OCI-LY3 (cell line): ENCODE measurements around the gene PAX5.

Experiments
- H2AFZ ChIP-seq: fragments of 200-600, 300-600 bp; shearing (Covaris generic); 2 replicates; pipeline ENCODE4 v1.6.0; 2014; ENCODE audit warnings: antibody characterized with exemption, low read depth, low read length
- H3K27ac ChIP-seq: fragments of 200-600, 300-600 bp; sonication (generic); 2 replicates; pipeline ENCODE4 v1.5.1; 2014; ENCODE audit warnings: mild to moderate bottlenecking, low read length, moderate library complexity, mixed read lengths
- H3K27me3 ChIP-seq: fragments of 200-600, 300-600 bp; sonication (generic); 2 replicates; pipeline ENCODE4 v1.6.1; 2014; ENCODE audit warnings: low read depth, low read length, mixed read lengths
- H3K36me3 ChIP-seq: fragments of 200-600, 300-600 bp; sonication (generic); replicated peaks from 2 replicates; pipeline ENCODE3; 2014; ENCODE audit warnings: low read depth, low read length, mixed read lengths
- H3K4me1 ChIP-seq: fragments of 300-600, 200-600 bp; sonication (generic); 2 replicates; pipeline ENCODE4 v1.6.1; 2014; ENCODE audit warnings: low read length, mixed read lengths
- H3K4me2 ChIP-seq: fragments of 200-600, 300-600 bp; sonication (generic); 2 replicates; pipeline ENCODE4 v1.6.1; 2014; ENCODE audit warnings: low read length, mixed read lengths
- H3K4me3 ChIP-seq: fragments of 300-600, 200-600 bp; sonication (generic); 2 replicates; pipeline ENCODE4 v1.5.1; 2014; ENCODE audit warnings: antibody characterized with exemption, mild to moderate bottlenecking, low read length, moderate library complexity
- H3K79me2 ChIP-seq: fragments of 300-600, 200-600 bp; shearing (Covaris generic); 2 replicates; pipeline ENCODE4 v1.6.1; 2014; ENCODE audit warnings: mild to moderate bottlenecking, low read length, mixed read lengths
- H3K9ac ChIP-seq: fragments of 300-600, 200-600 bp; shearing (Covaris generic); 2 replicates; pipeline ENCODE4 v1.6.0; 2014; ENCODE audit warnings: mild to moderate bottlenecking, low read length, moderate library complexity
- H3K9me3 ChIP-seq: fragments of 200-600, 300-600 bp; shearing (Covaris generic); 2 replicates; pipeline ENCODE4 v1.6.1; 2014; ENCODE audit warnings: low read length, mixed read lengths; ENCODE audit not compliant: insufficient read depth
- H4K20me1 ChIP-seq: fragments of 200-600, 300-600 bp; sonication (generic); 2 replicates; pipeline ENCODE4 v1.6.1; 2016; ENCODE audit warnings: low read length, mixed read lengths; ENCODE audit not compliant: insufficient read depth
- EZH2phosphoT487 ChIP-seq: fragments of 200-600 bp; shearing (Covaris generic); IDR thresholded peaks from 2 replicates; pipeline ENCODE4 v1.6.1; 2018; ENCODE audit warnings: antibody characterized with exemption, mixed run types, low read depth
- TF ChIP-seq, protein P1 (sequence below): fragments of 200-600, 300-600 bp; sonication (generic); IDR thresholded peaks from 2 replicates; pipeline ENCODE4 v1.5.1; 2014; ENCODE audit warnings: antibody characterized with exemption, low read length, low read depth

The PAX5 gene

DNA sequence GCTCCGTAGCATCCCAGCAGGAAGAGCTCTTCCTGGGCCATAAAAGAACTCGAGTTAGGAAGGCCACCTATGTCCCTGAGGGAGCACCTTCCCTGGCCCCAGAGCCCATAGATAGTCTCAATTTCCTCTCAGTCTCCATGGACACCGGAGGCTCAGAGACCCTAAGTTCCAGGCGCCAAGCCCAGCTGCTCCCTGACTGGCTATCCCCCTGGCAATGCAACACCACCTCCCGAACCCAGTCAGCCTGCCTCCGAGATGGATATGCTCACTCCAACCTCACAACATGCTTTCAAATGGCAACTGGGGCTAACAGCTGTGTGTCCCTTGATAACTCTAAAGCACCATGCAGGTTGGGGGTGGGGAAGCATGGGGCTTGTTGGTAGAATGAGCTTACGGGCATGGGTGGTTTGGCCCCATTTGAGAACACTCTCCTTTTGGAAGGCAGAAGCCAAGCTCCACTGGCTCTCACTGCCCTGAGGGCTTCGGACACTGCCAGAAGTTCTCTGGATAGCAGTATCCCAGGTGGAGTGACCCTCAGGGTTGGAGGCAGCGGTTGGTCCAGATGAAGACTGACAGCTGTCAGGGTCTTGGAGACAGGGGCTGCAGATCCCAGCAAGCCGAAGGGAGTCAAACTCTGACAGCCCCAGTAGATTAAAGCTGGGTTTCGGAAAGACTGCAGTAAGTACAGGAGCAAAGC is 165.3 kb downstream of the PAX5 start:
- no peaks in the 10 kb centered on the region for H3K27me3 ChIP-seq
- TF ChIP-seq, protein P1, sequence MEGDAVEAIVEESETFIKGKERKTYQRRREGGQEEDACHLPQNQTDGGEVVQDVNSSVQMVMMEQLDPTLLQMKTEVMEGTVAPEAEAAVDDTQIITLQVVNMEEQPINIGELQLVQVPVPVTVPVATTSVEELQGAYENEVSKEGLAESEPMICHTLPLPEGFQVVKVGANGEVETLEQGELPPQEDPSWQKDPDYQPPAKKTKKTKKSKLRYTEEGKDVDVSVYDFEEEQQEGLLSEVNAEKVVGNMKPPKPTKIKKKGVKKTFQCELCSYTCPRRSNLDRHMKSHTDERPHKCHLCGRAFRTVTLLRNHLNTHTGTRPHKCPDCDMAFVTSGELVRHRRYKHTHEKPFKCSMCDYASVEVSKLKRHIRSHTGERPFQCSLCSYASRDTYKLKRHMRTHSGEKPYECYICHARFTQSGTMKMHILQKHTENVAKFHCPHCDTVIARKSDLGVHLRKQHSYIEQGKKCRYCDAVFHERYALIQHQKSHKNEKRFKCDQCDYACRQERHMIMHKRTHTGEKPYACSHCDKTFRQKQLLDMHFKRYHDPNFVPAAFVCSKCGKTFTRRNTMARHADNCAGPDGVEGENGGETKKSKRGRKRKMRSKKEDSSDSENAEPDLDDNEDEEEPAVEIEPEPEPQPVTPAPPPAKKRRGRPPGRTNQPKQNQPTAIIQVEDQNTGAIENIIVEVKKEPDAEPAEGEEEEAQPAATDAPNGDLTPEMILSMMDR = no peak
- no peak for TF ChIP-seq EZH2phosphoT487
- H3K4me2 ChIP-seq = no peak overlapping the region
- peaks cover 88% of the 10 kb centered on the region for H3K79me2 ChIP-seq
- H3K9me3 ChIP-seq = no peaks in the 10 kb centered on the region
- peaks cover 11% of the 10 kb centered on the region; the same call in 1 of the 2 replicates for H3K4me1 ChIP-seq
- H3K36me3 ChIP-seq = peaks cover 53% of the 10 kb centered on the region
- peaks cover 88% of the 10 kb centered on the region for H4K20me1 ChIP-seq
- no peak overlapping the region for H3K27ac ChIP-seq
- no peak overlapping the region for H2AFZ ChIP-seq
- no peak overlapping the region for H3K9ac ChIP-seq
- no peak overlapping the region for H3K4me3 ChIP-seq

DNA sequence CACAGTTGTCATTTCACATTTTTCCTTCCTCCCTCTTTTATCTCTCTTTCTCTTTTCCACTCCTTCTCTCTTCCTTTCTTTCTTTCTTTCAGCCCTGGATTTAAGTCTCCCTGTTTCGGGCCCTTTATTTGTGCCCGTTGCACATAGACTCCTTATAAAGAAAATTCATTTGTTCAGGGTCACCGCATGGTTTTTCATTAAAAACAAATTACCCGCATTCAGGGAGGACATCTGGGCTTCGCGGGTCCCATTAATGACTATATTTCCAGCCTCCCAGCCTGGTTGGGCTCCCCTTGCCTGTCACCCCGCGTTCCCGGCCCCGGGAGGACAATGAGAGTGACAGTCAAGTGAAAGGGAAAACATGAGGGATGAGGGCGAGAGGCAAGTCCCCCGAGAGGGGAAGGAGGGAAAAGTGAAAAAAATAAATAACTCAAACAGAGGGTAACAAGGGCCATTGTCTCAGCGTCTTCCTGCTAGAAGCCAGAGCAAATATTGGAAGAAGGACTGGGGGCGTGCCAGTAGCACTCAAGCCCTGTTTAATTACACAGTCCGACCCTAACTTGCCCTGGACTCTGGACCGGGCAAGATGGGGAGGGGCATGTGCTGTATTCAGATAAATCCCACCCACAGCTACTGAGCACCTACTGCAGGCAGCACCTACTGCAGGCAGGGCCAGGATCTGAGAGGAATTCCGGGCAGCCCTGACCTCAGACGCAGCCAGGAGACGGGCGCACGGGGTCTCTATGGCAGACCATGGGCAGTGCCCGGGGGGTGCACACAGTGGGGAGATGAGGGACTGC is 166.2 kb downstream of the PAX5 start:
- Histone ChIP-seq H3K27me3 (no peaks in the 10 kb centered on the region), H3K9ac (no peak overlapping the region), H3K4me1 (peaks cover 11% of the 10 kb centered on the region; the same call in 1 of the 2 replicates), H3K4me3 (no peak overlapping the region), H3K9me3 (no peaks in the 10 kb centered on the region), H3K27ac (no peak overlapping the region), H3K79me2 (peaks cover 80% of the 10 kb centered on the region), H4K20me1 (peaks cover 86% of the 10 kb centered on the region), H3K4me2 (no peak overlapping the region), H3K36me3 (peaks cover 50% of the 10 kb centered on the region), H2AFZ (no peak overlapping the region)
- TF ChIP-seq, protein P1 = no peak
- TF ChIP-seq EZH2phosphoT487 = no peak

DNA sequence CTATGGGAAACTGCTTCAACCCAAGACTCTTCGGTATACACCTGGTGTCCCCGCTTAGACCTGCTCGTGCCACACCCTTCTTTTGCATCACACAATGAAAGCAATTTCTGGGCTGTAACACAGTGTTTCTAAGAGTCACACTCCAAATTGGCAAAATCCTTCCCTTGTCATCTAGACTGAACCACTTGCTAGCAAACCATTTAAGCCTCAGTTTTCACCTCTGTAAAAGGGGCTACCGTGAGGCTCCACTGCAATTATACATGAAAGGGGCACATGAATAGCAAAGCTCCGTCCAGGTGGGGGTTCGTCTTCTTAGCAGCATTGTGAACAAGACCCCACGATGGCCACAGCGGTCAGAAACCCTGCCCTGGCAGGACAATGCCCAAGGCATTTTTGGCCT is 166.8 kb downstream of the PAX5 start:
- Histone ChIP-seq H3K4me1 (peaks cover 11% of the 10 kb centered on the region; the same call in 1 of the 2 replicates), H3K79me2 (peaks cover 80% of the 10 kb centered on the region), H3K9ac (no peak overlapping the region), H2AFZ (no peak overlapping the region), H3K4me3 (no peak overlapping the region), H3K27me3 (no peaks in the 10 kb centered on the region), H3K9me3 (no peaks in the 10 kb centered on the region), H3K36me3 (peaks cover 51% of the 10 kb centered on the region), H3K27ac (no peak overlapping the region), H3K4me2 (no peak overlapping the region), H4K20me1 (peaks cover 86% of the 10 kb centered on the region)
- TF ChIP-seq EZH2phosphoT487 = no peak
- TF ChIP-seq, protein P1 = no peak

DNA sequence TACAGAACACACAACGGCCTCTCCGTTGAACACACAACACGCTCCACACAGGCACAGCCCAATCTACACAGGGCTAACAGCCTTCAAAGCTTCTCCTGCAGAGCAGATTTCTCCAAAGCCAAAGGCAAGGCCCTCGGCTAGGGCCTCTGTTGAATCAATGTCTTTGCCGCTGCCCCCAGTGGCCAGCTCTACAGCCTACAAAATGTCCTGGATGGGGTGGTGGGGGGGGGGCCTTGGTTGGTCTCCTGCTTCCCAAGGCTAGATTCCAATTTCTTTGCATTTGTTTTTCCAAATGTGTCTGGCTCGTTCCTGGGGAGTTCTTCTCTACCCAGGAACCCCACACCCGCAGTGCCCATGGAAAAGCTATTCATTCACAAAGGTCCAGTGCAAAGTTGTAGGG is 167.2 kb downstream of the PAX5 start:
- Histone ChIP-seq H3K36me3 (peaks cover 51% of the 10 kb centered on the region), H3K9ac (no peak overlapping the region), H4K20me1 (peaks cover 82% of the 10 kb centered on the region), H3K27me3 (no peaks in the 10 kb centered on the region), H3K4me2 (no peak overlapping the region), H3K79me2 (peaks cover 78% of the 10 kb centered on the region), H3K4me1 (peaks cover 11% of the 10 kb centered on the region; the same call in 1 of the 2 replicates), H3K27ac (no peak overlapping the region), H2AFZ (no peak overlapping the region), H3K9me3 (no peaks in the 10 kb centered on the region), H3K4me3 (no peak overlapping the region)
- TF ChIP-seq, protein P1 = peak; percentile 6; the same call in 1 of the 2 replicates
- TF ChIP-seq EZH2phosphoT487 = no peak
